ENCODE results near the gene ZC3H12C.

The ZC3H12C gene

GRCh38 chr11:110217936-110218335 lies 124.7 kb downstream of the ZC3H12C start:
- Histone ChIP-seq H3K27ac (no peak overlapping the region), H3K4me3 (no peak overlapping the region)
- no peak for DNase-seq (ENCODE audit: low spot score)
- TF ChIP-seq CTCF (IDR thresholded peaks at IDR 0.05), result no peak

- H3K27ac ChIP-seq, result no peak overlapping the region
- no peak overlapping the region for H3K4me3 ChIP-seq
- TF ChIP-seq CTCF (IDR thresholded peaks at IDR 0.05), result no peak
- DNase-seq (ENCODE audit: low spot score), result no peak
These were observed 126.0 kb downstream of the ZC3H12C start for GRCh38 chr11:110219006-110219785.

Measured in coronary artery (tissue), 2 donors.